CD4-positive, alpha-beta T cell treated with Interleukin-10 for 1 hour (primary cell): ENCODE data around the gene PGLYRP3.

Source experiments
- DNase-seq: peaks from one replicate; pipeline ENCODE4 v3.0.0-alpha.2; 2020

Gene PGLYRP3

GRCh38 chr1:153259387-153259786, 53.4 kb downstream of the PGLYRP3 start, which contains the start of gene LORICRIN:
Gene LORICRIN (plus strand): TSS chr1:153259687. CDS start chr1:153260950, 1,263 bp downstream.
- DNase-seq, result no peak

GRCh38 chr1:153253693-153254092, 59.1 kb downstream of the PGLYRP3 start:
- no peak for DNase-seq

DNA sequence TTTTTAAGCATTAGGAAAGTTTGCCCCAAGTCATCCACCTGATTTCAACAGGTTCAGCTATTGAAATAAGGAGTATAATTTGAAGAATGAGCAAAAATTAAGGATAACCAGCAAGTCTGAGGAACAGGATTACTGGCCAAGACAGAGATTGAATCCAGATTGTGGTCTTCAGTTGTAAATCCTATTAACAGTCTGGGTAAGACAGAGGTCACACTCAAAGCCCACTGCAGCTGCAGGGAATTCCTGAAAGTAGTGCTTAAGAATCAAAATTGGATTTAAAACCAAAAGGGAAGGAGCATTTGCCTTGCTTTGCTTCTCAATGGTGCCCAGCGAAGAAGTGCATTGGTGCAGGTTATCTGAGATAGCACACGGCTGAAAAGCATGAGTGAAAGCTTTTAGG, 59.7 kb downstream of the PGLYRP3 start:
- no peak for DNase-seq

GRCh38 chr1:153251988-153252387, 60.8 kb downstream of the PGLYRP3 start:
- no peak for DNase-seq

- DNase-seq, result no peak
Measured at GRCh38 chr1:153251562-153251961, 61.2 kb downstream of the PGLYRP3 start.

GRCh38 chr1:153251087-153251486, 61.7 kb downstream of the PGLYRP3 start:
- DNase-seq, result no peak

DNA sequence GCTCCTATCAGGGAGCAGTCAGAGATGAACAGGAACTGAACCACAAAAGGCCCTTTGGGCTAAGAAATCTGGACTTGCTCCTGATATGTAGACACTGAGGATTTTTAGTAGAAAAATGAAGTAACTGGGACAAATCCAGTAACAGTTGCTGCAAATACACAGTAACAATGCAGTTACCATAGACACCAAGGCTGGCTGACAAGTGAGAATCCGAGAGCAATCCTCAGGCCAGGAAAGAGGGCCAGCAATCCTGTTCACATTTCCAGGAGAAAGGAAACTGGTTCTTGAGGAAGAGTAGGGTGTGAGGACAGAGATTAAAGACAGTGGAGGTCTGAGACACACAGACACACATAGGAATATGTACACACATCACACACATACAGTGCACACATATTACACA, 62.6 kb downstream of the PGLYRP3 start:
- no peak for DNase-seq

DNA sequence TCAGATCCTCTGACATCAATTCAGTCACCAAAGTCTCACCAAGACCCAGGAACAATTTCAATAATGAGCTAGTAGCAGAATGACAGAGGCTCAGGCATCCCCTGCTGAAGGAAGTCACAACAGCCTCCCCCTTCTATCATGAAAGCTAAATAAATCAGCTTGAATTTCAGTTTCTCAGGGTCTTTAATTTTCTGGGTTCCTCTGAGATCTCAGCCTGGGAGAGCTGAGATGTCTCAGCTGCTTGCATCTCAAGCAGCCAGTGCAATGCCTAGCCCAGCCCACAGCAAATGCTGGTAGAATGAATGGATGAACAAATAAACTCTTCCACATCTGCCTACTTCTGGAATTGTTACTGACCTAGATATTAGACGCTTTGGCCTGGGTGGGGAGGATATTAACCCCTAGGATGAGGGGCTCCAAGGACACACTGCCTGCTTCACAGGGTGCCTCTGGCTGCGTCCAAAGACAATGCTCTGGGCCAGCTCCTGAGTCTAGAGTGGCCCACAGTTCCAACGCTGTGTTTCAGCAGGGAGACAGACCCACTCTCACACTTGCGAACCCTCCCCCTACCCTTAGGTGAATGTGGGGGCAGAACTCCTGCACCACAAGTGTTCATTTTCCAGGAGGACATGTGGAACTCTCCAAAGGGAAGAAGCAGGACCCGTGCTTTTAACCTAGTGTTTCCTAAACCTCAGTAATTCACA, 64.4 kb downstream of the PGLYRP3 start:
- DNase-seq, result no peak
